Stimulated activated CD8-positive, alpha-beta memory T cell treated with anti-CD3 and anti-CD28 coated beads, Interleukin-15, amount 100 ng/mL, for 24 hours (primary cell): Measurements from ENCODE around the gene RBSN.
A peak's percentile ranks its signal among the peaks of the same experiment; 100 is the strongest.

Experiments used
- DNase-seq: peaks from one replicate; pipeline ENCODE4 v3.0.0-alpha.2; 2020; ENCODE audit warnings: low read depth

The RBSN gene

GRCh38 chr3:15099364-15100098 lies 583 bp upstream of the RBSN start:
- DNase-seq, result no peak

- no peak for DNase-seq
These were observed 1.1 kb downstream of the RBSN start for GRCh38 chr3:15097891-15098290.

- DNase-seq, result no peak
These were observed 2.9 kb downstream of the RBSN start for GRCh38 chr3:15096046-15096445.

- no peak for DNase-seq
These were observed 4.6 kb downstream of the RBSN start for GRCh38 chr3:15094187-15094875.

- DNase-seq, result no peak
These were observed 6.3 kb downstream of the RBSN start for GRCh38 chr3:15092686-15093085.

- no peak for DNase-seq
These were observed 7.4 kb downstream of the RBSN start for GRCh38 chr3:15091575-15091974.

- DNase-seq, result no peak
These were observed 9.7 kb downstream of the RBSN start for GRCh38 chr3:15089201-15089600.

- DNase-seq, result no peak
These were observed 12.2 kb downstream of the RBSN start for GRCh38 chr3:15086699-15087098.

- no peak for DNase-seq
These were observed 12.7 kb downstream of the RBSN start for GRCh38 chr3:15086263-15086662.

GRCh38 chr3:15083252-15083651 lies 15.7 kb downstream of the RBSN start:
- no peak for DNase-seq

- no peak for DNase-seq
These were observed 16.8 kb downstream of the RBSN start for GRCh38 chr3:15081960-15082664.

GRCh38 chr3:15079091-15079490 lies 19.9 kb downstream of the RBSN start:
- DNase-seq, result no peak

GRCh38 chr3:15074500-15074899 lies 24.4 kb downstream of the RBSN start:
- DNase-seq, result no peak

- DNase-seq, result no peak
These were observed 27.2 kb downstream of the RBSN start for GRCh38 chr3:15071699-15072098.

GRCh38 chr3:15069441-15069840 lies 29.5 kb downstream of the RBSN start:
- no peak for DNase-seq

GRCh38 chr3:15066467-15066866 lies 32.5 kb downstream of the RBSN start:
- DNase-seq, result no peak

- DNase-seq, result no peak
These were observed 33.4 kb downstream of the RBSN start for GRCh38 chr3:15065550-15066007.

GRCh38 chr3:15064835-15065549 lies 34.0 kb downstream of the RBSN start, which contains the start of gene MRPS25:
TSS of gene MRPS25 (minus strand) at chr3:15065315. CDS start at chr3:15065194, 121 bp downstream.
- DNase-seq, result peak; percentile 66

- DNase-seq, result no peak
These were observed 34.6 kb downstream of the RBSN start for GRCh38 chr3:15064299-15064834.

GRCh38 chr3:15063656-15064286 lies 35.2 kb downstream of the RBSN start:
- DNase-seq, result no peak

- DNase-seq, result no peak
These were observed 35.7 kb downstream of the RBSN start for GRCh38 chr3:15063238-15063637.
